ENCODE data around the gene LAPTM5.

DNA sequence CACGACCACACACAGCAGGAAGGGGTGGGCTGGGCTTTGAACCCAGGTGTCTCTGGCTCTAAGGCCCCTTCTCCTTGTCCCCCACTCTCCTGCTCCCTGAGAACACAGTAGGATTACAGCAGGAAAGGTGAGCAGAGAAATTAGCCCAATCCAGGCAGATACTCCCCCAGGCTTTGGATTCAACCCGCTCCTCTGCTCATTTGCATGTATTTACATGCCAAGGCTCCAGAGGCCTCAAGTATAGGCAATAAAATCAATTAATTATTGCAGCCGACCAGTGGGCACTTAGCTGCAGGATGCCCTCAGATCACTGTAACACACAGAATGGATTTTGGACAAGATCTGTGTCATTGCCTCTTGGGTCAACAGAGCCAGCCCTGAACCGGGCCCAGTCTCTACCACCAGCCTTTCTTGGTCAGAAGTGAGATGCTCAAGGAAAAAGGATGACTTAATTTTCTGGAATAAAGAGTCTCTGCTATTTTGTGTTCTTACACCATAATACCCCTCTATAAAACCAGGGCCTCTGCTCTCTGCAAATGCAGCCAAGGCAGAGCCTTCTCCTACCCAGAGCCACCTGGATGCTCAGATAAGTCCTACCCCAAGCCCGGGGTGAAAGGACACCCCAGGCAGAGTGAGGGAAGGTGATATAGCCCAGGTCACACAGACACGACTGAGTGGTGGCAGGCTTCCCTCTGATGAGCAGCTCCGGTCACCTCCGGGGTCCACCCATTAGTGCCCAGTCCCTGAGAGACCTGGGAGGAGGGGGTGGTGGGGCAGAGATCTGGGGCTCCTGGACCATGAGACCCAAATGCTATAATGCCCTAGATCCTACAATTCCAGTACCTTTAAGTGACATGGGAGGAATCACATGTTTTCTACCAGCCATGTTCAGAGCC lies 63.0 kb downstream of the LAPTM5 start:
- TF ChIP-seq CTCF (IDR thresholded peaks at IDR 0.05) (no peak), POLR2AphosphoS5 (IDR thresholded peaks at IDR 0.05; ENCODE audit: low read depth, low read length) (no peak), SIN3A (IDR thresholded peaks at IDR 0.05; ENCODE audit: borderline replicate concordance, insufficient read depth, low read depth, low read length) (no peak)
